ENCODE results near the gene BLTP3B.
A peak's percentile ranks its signal among the peaks of the same experiment; 100 is the strongest.

The BLTP3B gene

GRCh38 chr12:100159391-100160104, 16.9 kb upstream of the BLTP3B start:
- DNase-seq = no peak

GRCh38 chr12:100158535-100158934, 15.9 kb upstream of the BLTP3B start:
- no peak for DNase-seq

- no peak for DNase-seq
Measured at GRCh38 chr12:100157427-100157821, 14.8 kb upstream of the BLTP3B start.

DNA sequence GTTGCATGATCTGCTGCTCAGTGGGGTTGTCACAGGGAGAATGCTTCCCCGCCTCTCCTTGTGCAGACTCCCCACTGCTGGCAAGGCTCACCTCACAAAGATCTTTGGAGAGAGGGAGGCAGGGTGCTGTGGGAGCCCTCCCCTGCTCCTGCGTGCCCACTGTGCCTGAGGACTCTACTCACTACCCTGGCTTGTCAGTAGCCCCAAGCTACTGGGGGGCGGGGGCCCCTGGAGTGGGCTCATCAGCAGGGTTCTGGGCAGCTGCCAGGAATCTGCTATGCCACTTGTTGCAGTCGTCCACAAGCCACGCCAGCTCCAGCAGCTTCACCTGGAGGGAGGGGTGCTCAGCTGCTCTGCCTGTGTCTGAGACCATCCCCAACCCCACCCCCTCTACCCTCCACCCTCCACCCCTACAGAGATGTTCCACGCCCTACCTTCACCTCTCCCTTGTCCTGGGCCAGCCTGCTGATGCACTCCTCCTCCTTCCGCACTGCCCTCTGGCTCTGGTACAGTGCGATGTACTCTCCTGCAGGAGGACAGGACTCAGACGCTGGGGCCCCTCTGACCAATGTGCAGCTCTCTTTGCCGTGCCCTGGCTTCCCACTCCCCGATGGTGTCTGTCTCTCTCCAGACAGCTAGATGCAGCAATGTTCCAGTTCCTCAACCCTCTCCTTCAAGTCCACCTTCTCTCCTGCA, 14.2 kb upstream of the BLTP3B start:
- no peak for DNase-seq

DNA sequence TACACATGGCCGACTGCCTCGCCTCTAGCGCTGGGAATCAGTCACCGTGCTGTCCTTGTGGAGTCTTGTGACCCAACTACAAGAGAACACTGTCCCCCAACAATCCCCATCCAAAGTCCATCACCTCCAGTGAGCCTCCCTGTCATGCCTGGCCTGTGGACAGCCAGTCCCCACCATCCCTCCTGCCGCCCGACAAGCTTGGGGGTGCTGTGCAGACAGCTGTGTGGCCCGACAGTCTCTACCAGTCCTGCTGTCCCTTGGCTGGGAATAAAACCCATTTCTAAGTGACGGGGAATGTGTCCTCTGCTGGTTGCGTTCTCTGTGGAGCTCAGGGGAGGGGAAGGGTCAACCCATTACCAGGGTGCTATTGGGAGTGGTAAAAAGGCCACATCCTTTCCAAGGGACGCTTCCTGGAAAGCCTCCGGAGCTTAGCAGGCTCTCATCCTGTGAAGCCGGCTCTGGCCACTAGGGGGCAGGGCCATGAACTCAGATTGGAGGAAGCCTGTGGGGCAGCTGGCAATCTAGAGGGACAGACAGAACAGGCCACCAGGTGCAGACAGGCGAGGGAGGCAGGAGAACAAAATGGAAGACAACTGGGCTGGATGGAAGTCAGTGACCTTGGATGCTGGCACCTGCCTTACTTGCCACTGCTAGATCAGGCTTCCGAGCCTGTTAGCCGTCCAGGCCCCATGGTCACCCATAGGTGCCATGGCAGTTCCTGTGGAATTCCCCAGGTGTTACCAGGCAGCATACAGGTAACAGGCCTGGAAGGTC, 12.0 kb upstream of the BLTP3B start:
- peak; percentile 60 to 70 for DNase-seq

DNA sequence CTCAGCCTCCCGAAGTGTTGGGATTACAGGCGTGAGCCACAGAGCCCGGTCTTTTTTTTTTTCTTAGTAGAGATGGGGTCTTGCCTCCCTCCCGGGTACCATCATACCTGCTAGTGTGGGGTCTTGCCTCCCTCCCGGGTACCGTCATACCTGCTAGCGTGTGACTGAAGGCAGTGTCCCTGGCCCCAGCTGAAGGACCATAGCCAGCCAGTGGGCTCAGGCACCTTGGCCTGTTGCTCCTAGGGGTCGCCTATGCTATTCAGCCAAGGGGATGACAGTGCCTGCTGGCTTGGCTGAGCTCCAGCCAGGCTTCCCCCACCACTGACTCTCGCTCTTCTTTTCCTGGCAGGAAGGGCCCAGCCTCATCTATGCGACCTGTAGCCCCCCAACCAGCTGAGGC, 10.5 kb upstream of the BLTP3B start:
- DNase-seq = no peak

- DNase-seq = no peak
Measured at GRCh38 chr12:100151769-100152168, 9.1 kb upstream of the BLTP3B start.

- no peak for DNase-seq
Measured at GRCh38 chr12:100146252-100146651, 3.6 kb upstream of the BLTP3B start.

DNA sequence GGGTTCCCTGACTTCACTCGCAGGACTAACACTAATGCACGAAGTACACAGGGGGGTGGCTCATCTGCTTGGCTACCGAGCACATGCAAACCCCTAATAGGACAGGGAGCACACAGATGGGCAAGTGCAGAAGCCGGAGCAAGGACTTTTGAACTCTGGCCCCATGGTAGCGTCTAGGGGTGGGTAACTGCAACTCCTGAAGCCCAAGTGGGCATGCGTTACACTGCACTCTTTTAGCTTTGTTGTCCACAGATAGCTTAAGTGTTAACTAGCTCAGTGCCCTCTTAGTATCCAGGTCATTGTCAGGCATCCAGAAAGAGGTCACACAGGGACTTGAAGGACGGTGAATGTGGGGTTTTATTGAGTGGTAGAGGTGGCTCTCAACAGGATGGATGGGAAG, 3.0 kb upstream of the BLTP3B start:
- DNase-seq = no peak

DNA sequence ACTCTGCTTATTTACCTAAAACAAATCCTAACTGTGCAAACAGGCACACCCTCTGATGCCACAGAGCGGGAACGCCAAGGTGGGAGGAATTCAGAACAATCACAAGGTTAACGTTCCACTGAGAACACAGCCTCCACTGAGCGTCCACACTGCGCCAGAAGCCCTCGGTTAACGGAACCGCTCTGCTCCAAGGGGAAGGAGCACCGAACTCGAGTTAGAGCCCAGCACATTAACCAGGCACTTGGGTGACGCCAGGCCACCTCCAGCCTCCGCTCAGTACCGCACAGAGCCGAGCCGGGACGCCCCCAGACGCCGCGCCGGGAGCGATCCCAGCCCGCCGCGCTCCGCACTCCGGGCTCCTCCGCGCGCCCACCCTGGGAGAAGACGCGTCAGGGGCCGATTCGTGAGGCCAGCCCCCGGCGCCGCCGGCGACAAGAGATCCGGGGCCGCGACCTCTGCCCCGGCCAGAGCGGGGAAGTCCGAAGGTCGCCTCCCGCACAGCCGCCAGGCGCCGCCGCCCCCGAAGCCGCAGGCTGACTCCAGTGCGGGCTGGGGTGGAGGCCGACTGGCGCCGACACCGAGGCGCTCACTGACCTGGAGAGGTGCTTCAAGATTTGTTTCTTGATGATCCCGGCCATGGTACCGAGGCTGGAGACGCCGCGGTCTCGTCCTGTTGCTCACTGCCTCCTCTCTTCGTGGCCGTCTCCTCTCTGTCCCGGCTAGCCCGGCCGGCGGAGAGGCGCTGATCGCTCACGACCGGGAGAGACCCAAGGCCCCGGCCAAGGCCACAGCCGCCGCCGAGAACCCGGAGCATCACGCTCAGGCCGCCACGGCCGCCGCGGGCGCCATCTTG, 450 bp downstream of the BLTP3B start:
- DNase-seq = peak; percentile 18 to 38

DNA sequence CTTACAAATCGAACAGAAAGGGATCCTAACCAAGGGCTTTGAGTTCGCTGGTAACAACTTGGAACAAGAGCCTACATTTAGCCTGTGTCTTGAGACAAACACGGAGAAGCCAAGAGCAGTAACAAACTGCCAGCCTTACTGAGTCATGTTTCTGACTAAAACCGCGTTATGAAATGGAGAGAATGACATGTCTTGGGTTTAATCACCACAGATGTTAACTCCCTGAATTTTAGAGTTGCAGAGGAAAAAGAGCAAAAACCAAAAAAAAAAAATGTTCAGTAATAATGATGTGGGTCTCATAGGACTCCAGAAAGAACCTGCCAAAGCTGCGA, 1.0 kb downstream of the BLTP3B start:
- peak in 1 of 2 experiments; percentile 47 for DNase-seq

DNA sequence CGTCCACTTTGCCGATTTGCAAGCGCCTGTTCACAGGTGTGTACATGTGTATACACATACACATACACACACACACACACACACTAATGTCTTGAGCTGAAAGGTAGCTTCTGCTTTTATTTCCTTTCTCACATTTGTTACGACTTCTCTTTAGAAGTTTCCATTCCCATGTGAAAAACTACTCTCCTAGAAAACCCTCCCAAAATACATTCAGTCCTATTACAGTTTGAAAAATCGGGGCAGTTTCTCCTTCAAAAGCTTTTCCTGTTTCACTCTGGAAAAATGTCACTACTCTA, 3.9 kb downstream of the BLTP3B start:
- no peak for DNase-seq

DNA sequence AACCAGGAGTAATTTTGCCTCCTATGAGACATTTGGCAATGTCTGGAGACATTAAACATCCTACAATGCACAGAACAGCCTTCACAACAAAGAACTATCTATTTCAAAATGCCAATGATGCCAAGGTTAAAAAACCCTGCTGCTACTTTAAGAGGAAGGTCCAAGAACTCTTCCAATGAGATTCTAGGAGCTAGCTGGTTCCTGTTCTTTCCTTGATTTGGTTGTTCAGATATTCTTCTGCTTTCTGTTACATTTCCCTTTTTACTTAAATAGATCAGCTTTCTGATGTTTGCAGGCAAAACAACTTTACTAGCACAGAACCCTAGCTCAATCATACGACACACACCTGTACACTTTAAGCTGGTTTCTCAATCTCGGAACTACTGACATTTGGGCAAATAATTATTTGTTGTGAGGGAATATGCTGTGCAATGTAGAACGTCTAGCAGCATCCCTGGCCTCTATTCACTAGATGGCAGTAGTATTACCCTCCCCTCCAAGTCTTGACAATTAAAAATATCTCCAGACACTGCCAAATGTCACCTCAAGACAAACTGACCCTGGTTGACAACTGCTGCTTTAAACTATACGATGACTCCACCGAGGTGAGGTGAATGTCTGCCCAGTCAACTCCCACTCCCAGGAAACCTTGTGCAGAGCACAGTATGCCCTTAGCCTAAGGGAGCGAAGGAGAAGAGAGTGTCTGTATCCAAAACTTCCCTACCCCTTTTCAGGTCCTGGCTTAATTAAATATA, 4.4 kb downstream of the BLTP3B start:
- DNase-seq = no peak

DNA sequence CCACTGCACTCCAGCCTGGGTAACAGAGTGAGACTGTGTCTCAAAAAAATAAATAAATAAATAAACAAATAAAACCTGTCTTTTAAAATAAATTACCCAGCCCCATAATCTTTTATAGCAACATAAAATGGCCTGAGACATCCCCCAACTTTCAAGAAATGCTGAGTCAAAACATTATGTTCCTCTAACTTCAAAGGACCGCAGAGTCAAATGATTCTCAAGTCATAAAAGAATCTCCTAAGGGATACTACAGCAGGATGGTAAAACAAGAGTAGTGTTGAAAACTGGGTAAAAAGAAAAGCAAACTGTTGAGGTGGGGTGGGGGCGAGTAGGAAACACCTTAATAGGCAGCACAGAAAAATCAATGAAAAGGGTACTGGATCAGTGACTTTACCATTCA, 9.5 kb downstream of the BLTP3B start:
- no peak for DNase-seq

DNA sequence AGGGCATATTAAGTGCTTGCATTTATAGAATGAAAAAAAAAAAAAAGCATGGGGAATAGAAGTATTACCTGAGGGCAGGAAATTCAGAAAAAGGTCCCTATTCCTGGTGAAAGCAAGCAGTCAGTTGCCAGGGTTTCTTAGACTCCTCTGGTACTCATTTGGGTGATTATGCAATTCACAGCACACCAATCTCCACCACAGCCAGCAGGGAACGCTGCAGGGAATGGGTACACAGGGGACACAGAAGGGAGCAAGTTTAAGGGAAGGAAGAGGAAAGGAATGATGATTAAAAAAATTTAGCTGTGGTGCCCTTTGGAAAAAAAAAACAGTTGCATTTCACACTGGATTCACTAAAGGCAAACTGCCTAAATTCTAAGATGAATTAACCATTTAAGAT, 14.2 kb downstream of the BLTP3B start:
- DNase-seq = no peak

DNA sequence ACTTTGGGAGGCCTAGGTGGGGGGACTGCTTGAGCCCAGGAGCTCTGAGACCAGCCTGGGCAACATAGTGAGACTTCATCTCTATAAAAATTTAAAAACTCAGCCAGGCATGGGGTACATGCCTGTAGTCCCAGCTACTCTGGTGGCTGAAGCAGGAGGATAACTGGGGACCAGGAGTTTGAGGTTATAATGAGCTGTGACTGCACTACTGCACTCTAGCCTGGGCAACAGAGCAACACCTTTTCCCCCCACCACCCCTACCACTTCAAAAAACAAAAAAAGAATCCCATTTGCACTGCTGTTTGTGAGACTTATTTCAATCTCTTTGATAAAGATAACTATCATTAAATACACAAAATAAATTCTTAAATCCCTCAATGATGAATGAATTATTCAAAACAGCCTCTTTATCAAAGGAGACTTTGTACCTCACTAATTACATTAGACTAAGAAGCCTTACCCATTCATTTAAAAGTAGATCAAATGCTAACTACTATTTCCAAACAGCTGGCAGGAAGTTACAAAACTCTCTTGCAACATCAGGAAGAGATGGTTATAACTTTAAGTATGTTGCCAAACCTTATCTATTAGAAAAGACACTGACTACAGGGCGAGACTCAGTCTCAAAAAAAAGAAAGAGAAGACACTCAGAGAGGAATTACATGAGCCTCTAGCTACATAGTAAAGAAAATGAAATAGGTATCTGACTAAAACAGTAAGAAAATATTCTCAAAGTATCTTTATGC, 14.7 kb downstream of the BLTP3B start:
- DNase-seq = no peak

GRCh38 chr12:100123316-100124095, 19.2 kb downstream of the BLTP3B start:
- no peak for DNase-seq

DNA sequence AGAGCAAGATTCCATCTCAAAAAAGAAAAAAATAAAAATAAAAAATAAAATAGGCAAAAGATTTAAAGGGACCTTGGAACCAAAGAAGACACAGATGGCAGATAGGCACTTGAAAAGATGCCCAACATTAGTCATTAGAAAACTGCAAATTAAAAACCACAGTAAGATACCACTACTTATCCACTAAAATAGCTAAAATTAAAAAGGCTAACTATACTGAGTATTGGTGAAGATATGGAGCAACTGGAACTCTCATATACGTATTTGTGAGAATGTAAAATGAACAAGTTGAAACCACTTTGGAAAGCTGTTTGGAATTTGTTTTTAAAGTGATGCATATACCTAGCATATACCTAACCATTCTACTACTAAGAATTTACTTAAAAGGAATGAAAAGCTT, 22.3 kb downstream of the BLTP3B start:
- DNase-seq = no peak

- no peak for DNase-seq
Measured at GRCh38 chr12:100115291-100115690, 27.4 kb downstream of the BLTP3B start.

GRCh38 chr12:100114574-100114973, 28.1 kb downstream of the BLTP3B start:
- no peak for DNase-seq

DNA sequence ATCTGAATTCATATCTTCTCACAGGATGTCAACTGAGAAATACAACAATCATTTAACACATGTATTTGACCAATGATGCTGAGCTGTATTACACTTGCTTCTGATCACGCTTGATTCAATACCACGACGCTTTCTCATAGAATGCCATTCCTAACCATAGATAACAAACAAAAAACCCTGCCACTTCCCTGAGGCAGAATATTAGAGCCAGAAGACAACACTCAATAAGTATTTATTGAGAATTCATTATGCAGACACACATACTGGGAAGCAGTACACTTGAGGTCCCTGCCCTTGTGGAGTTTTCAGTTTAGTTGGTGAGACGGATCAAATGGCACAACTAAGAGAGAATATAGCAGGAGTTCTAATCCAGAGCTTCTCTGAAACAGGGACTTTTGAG, 32.4 kb downstream of the BLTP3B start:
- no peak for DNase-seq

Data from stimulated activated CD4-positive, alpha-beta T cell treated with anti-CD3 and anti-CD28 coated beads, Interleukin-4, amount 100 ng/mL, for 4 hours (primary cell).